SK-N-SH (cell line): ENCODE measurements around the gene ATP2B1. TPM values are rescaled to one million over a fixed set of nuclear protein-coding genes. Genes with fewer than 3 reads are reported as not detected.
A peak's percentile ranks its signal among the peaks of the same experiment; 100 is the strongest.

Experiments
- CTCF ChIA-PET: fragments of 300-600, 350-600 bp; formaldehyde crosslinking; extraction: SDS; loops from one replicate; lab custom pipeline; 2021; lab: Yijun Ruan, JAX
- POLR2A ChIA-PET: fragments of 350-600 bp; sonication (Branson Sonifier 250); formaldehyde crosslinking; extraction: SDS; loops from one replicate; lab custom pipeline; 2020; ENCODE audit warnings: antibody characterized with exemption, inconsistent platforms; lab: Yijun Ruan, JAX
- DNase-seq: peaks from one replicate; pipeline ENCODE4 v3.0.0; 2012
- H2AFZ ChIP-seq: fragments of 200-600 bp; sonication (generic); 2 replicates; pipeline ENCODE4 v1.8.1; 2016; ENCODE audit warnings: antibody characterized with exemption, mild to moderate bottlenecking, low read depth
- H3F3A ChIP-seq: fragments of 200-600 bp; sonication (generic); replicated peaks from 2 replicates; pipeline ENCODE3; 2016; ENCODE audit warnings: antibody characterized with exemption, mild to moderate bottlenecking; ENCODE audit not compliant: insufficient read depth
- H3K27ac ChIP-seq, 2 experiments: fragments of 200-500 bp in 1 of 2; fragments of 200-600 bp in 1 of 2; sonication (Bioruptor generic) in 1 of 2; sonication (generic), shearing (Covaris generic) in 1 of 2; 2 replicates each; pipeline versions ENCODE4 v1.5.1 to v1.6.1; 2014 to 2016; ENCODE audit warnings: low read depth in 2 of 2, inconsistent platforms in 1 of 2, low read length in 1 of 2, mild to moderate bottlenecking in 1 of 2, mixed read lengths in 1 of 2
- H3K27me3 ChIP-seq: fragments of 200-600 bp; sonication (generic), shearing (Covaris generic); 2 replicates; pipeline ENCODE4 v1.6.1; 2016; ENCODE audit warnings: mixed run types; ENCODE audit not compliant: insufficient read depth
- H3K36me3 ChIP-seq, 2 experiments: fragments of 200-500 bp in 1 of 2; fragments of 200-600 bp in 1 of 2; sonication (Bioruptor generic) in 1 of 2; sonication (generic) in 1 of 2; replicated peaks in 1 of 2; 2 replicates each; pipeline versions ENCODE3 to v1.5.1; 2014 to 2016; ENCODE audit warnings: low read length in 1 of 2, mild to moderate bottlenecking in 1 of 2; ENCODE audit not compliant: insufficient read depth in 2 of 2, control insufficient read depth in 1 of 2
- H3K4me1 ChIP-seq, 2 experiments: fragments of 200-500 bp in 1 of 2; fragments of 200-600 bp in 1 of 2; sonication (Bioruptor generic) in 1 of 2; sonication (generic), shearing (Covaris generic) in 1 of 2; 2 replicates each; pipeline versions ENCODE4 v1.5.1 to v1.6.1; 2014 to 2016; ENCODE audit warnings: low read depth in 1 of 2, low read length in 1 of 2, mixed run types in 1 of 2; ENCODE audit not compliant: insufficient read depth in 2 of 2, control insufficient read depth in 1 of 2
- H3K4me2 ChIP-seq: fragments of 200-600 bp; sonication (generic), shearing (Covaris generic); 2 replicates; pipeline ENCODE4 v1.6.1; 2017; ENCODE audit warnings: mixed run types
- H3K4me3 ChIP-seq, 2 experiments: fragments of 200-500 bp in 1 of 2; fragments of 200-600 bp in 1 of 2; sonication (Bioruptor generic) in 1 of 2; sonication (generic), shearing (Covaris generic) in 1 of 2; 2 replicates each; pipeline versions ENCODE4 v1.5.1 to v1.8.1; 2014 to 2016; ENCODE audit warnings: low read depth in 2 of 2, inconsistent platforms in 1 of 2, low read length in 1 of 2, mild to moderate bottlenecking in 1 of 2, mixed read lengths in 1 of 2, moderate library complexity in 1 of 2
- H3K79me2 ChIP-seq: fragments of 200-600 bp; sonication (generic); 2 replicates; pipeline ENCODE4 v1.8.1; 2017; ENCODE audit warnings: mild to moderate bottlenecking; ENCODE audit not compliant: insufficient read depth
- H3K9ac ChIP-seq: fragments of 200-600 bp; sonication (generic); 2 replicates; pipeline ENCODE4 v1.6.1; 2017; ENCODE audit warnings: mixed run types
- H3K9me2 ChIP-seq: fragments of 200-600 bp; sonication (generic); 2 replicates; pipeline ENCODE4 v1.6.1; 2017; ENCODE audit warnings: mixed run types
- H3K9me3 ChIP-seq: fragments of 200-600 bp; sonication (generic); 2 replicates; pipeline ENCODE4 v1.6.1; 2017; ENCODE audit warnings: mixed run types, mild to moderate bottlenecking, moderate library complexity
- H4K20me1 ChIP-seq: fragments of 200-600 bp; sonication (generic); 2 replicates; pipeline ENCODE4 v1.6.1; 2017; ENCODE audit warnings: mild to moderate bottlenecking, mixed run types; ENCODE audit not compliant: insufficient read depth
- EP300 ChIP-seq, 2 experiments: IDR thresholded peaks; 2 replicates each; pipeline versions ENCODE4 v1.4.0 to v1.6.1; 2012; ENCODE audit warnings: borderline replicate concordance in 1 of 2, low read depth in 1 of 2, low read length in 1 of 2
- FOSL2 ChIP-seq: IDR thresholded peaks from 2 replicates; pipeline ENCODE4 v1.4.0; 2012; ENCODE audit warnings: low read depth, mild to moderate bottlenecking, moderate library complexity, borderline replicate concordance
- IRF3 ChIP-seq: fragments of 150-350 bp; IDR thresholded peaks from 2 replicates; pipeline ENCODE4 v1.6.1; 2016; ENCODE audit warnings: mild to moderate bottlenecking, low read depth, low read length
- MEF2A ChIP-seq: IDR thresholded peaks from 2 replicates; pipeline ENCODE4 v1.4.0; 2012; ENCODE audit warnings: low read depth, borderline replicate concordance
- NFIC ChIP-seq: IDR thresholded peaks from 2 replicates; pipeline ENCODE4 v1.4.0; 2012; ENCODE audit warnings: borderline replicate concordance
- NRF1 ChIP-seq: IDR thresholded peaks from 2 replicates; pipeline ENCODE4 v1.6.1; 2012; ENCODE audit warnings: low read depth, mild to moderate bottlenecking, low read length
- RFX5 ChIP-seq: IDR thresholded peaks from 2 replicates; pipeline ENCODE4 v1.6.1; 2012; ENCODE audit warnings: mild to moderate bottlenecking, improper control_type of control experiment, low read length
- TAF1 ChIP-seq: IDR thresholded peaks from 2 replicates; pipeline ENCODE4 v1.6.1; 2012; ENCODE audit warnings: low read depth, mild to moderate bottlenecking, low read length, moderate library complexity, borderline replicate concordance
- TCF12 ChIP-seq: IDR thresholded peaks from 2 replicates; pipeline ENCODE4 v1.4.0; 2012
- YY1 ChIP-seq: IDR thresholded peaks from 2 replicates; pipeline ENCODE4 v1.4.0; 2012; ENCODE audit warnings: low read depth, mild to moderate bottlenecking
- whole genome bisulfite sequencing: methylation state at CpG from one replicate; pipeline ENCODE4 v1.1.6; 2017; ENCODE audit warnings: low lambda C conversion rate; 5-methylcytosine and 5-hydroxymethylcytosine counted together
- polyA plus RNA-seq, 3 experiments: library from polyadenylated mRNA; depleted of rRNA; stranded (reverse); fragments of >200 nt; gene quantifications; 2 replicates each; pipeline ENCODE4 v1.2.3, GENCODE V29; 2012
- TF ChIP-seq, protein P1 (sequence below): IDR thresholded peaks from 2 replicates; pipeline ENCODE4; 2012
- TF ChIP-seq, protein P2 (sequence below): IDR thresholded peaks from 2 replicates; pipeline ENCODE4 v1.4.0; 2012; ENCODE audit warnings: low read depth

Gene ATP2B1
- polyA plus RNA-seq, 1 of the 3 experiments (the other 2 are of a cell fraction) = 4.3 TPM

GRCh38 chr12:89573051-89573810, 135.4 kb downstream of the ATP2B1 start (continued):
- TF ChIP-seq IRF3 = no peak
- no peak for TF ChIP-seq MEF2A
- TF ChIP-seq FOSL2 = no peak
- TF ChIP-seq, protein P1, sequence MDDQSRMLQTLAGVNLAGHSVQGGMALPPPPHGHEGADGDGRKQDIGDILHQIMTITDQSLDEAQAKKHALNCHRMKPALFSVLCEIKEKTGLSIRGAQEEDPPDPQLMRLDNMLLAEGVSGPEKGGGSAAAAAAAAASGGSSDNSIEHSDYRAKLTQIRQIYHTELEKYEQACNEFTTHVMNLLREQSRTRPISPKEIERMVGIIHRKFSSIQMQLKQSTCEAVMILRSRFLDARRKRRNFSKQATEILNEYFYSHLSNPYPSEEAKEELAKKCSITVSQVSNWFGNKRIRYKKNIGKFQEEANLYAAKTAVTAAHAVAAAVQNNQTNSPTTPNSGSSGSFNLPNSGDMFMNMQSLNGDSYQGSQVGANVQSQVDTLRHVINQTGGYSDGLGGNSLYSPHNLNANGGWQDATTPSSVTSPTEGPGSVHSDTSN = no peak
- TF ChIP-seq NRF1 = no peak
- no peak for TF ChIP-seq NFIC
- TF ChIP-seq YY1 = no peak
- TF ChIP-seq TCF12 = no peak
- TF ChIP-seq TAF1 = no peak
- TF ChIP-seq, all 33 proteins: peak for 0

- WGBS = 87% methylated on average over 3 of the region's 4 CpGs
- no peak for TF ChIP-seq RFX5
- peak; percentile 29; the same call in 1 of the 2 replicates for TF ChIP-seq TCF12
- TF ChIP-seq NRF1 = no peak
- no peak for TF ChIP-seq EP300 (IDR thresholded peaks at IDR 0.05; ENCODE audit: borderline replicate concordance in 1 of 2, low read depth in 1 of 2, low read length in 1 of 2)
- TF ChIP-seq, protein P2, sequence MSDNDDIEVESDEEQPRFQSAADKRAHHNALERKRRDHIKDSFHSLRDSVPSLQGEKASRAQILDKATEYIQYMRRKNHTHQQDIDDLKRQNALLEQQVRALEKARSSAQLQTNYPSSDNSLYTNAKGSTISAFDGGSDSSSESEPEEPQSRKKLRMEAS = 0 out of 2 replicates have a peak, but pooled peaks have one; percentile 20
- no peak for TF ChIP-seq TAF1
- H3K4me1 ChIP-seq = peaks cover 7 to 14% of the 10 kb centered on the region in 2 experiments; a peak in 3 of 4 replicates
Measured at GRCh38 chr12:89571491-89572195, 137.0 kb downstream of the ATP2B1 start.

More at GRCh38 chr12:89571491-89572195, 137.0 kb downstream of the ATP2B1 start:
- CTCF ChIA-PET = no interaction called here
- no peak overlapping the region for H3K4me2 ChIP-seq
- no peaks in the 10 kb centered on the region for H3K36me3 ChIP-seq
- no peak overlapping the region for H3K4me3 ChIP-seq
- no peaks in the 10 kb centered on the region for H4K20me1 ChIP-seq
- H3K27ac ChIP-seq = no peak overlapping the region
- POLR2A ChIA-PET = interaction anchor here (0.8 kb wide), 1 partner anchor 97 kb away, joined by 3 read pairs; no protein-coding TSS in a partner anchor
- H3K27me3 ChIP-seq = no peaks in the 10 kb centered on the region
- no peak for DNase-seq
- H2AFZ ChIP-seq = no peak overlapping the region
- no peak overlapping the region for H3K9ac ChIP-seq
- no peaks in the 10 kb centered on the region for H3K9me2 ChIP-seq
- peaks cover 10% of the 10 kb centered on the region for H3F3A ChIP-seq
- no peaks in the 10 kb centered on the region for H3K79me2 ChIP-seq
- no peaks in the 10 kb centered on the region for H3K9me3 ChIP-seq
